NCI-H460 (cell line): ENCODE measurements around the gene CELA1. TPM values are rescaled to one million over a fixed set of nuclear protein-coding genes. Genes with fewer than 3 reads are reported as not detected.

Experiments used
- DNase-seq: peaks from one replicate; pipeline ENCODE4 v3.0.0-alpha.2; 2016; ENCODE audit warnings: low read depth; ENCODE audit errors: extremely low read depth
- polyA plus RNA-seq: library from polyadenylated mRNA; depleted of rRNA; stranded (reverse); fragments of >200 nt; gene quantifications from 2 replicates; pipeline ENCODE4 v1.2.3, GENCODE V29; 2014; cell fraction: nucleus; rRNA removed
- total RNA-seq: library from RNA; depleted of rRNA; stranded (reverse); fragments of >200 nt; shearing (Covaris generic); gene quantifications from 2 replicates; pipeline ENCODE4 v1.2.3, GENCODE V29; 2014; rRNA removed

The CELA1 gene
- not detected in 2 replicates for total RNA-seq
- polyA plus RNA-seq, result not detected in 2 replicates

DNA sequence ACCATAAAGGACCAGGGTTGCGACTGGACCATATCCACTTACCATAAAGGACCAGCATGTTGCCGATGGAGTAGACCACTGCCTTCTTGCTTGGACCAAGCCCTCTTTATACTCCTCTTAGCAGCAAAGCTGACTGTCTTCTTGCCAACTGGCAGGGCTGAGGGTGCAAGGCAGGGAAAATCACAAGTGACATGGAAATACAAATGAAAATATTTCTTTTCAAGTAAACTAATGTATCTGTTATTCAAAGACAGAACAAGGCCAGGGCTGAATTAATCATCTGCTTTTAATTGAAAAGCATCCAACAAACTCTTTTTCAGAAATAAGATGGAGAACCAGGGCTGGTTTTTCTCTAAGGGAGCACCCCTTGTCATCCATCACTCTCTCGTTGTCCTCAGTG is at the start of gene CELA1:
Gene CELA1 (minus strand): TSS at position 99 of the 400 bp plus-strand sequence. CDS start 41 bp downstream, at position 58.
- no peak for DNase-seq

DNA sequence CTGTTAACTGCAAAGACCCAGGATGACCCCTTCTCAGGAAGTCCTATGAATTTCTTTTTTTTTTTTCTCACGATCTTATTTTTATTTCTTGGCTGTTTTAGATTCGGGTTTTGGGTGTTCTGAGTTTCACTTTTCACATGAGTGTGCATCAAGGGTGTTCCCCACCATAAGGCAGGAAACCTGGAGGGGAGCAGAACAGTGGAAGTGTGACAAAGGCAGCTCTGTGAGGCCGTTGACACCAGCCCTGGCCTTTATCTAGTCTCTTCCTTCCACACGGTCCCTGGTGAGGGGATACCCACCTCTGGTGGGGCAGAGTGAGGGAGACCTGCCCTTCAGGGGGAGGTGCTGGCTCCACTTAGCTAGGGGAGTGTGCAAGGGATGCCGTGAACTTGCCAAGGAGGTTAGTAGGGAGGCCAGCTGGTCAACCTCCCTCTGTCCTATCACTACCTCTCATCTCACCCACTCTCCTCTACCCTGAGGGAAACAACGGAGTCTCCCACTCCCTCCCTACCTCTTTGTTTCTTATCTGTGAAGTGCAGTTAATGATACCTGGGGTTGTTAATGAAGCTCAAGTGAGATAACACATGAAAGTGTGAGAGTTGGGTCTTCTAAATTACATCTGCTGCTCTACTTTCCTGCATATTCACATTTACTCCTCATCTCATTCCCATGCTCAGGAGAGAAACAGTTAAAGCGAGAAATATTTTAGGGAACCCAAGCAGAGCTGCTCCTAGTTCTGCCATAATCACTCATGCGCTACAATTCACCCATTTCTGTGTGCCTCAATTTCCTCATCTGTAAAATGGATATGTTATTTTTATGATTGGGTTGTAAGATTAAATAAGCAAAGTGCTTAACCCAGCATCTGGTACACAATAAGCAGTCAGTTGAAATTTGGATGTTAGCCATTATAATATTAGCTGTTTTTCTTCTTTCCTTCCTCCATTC is 49.1 kb upstream of the CELA1 start:
- DNase-seq, result no peak

DNA sequence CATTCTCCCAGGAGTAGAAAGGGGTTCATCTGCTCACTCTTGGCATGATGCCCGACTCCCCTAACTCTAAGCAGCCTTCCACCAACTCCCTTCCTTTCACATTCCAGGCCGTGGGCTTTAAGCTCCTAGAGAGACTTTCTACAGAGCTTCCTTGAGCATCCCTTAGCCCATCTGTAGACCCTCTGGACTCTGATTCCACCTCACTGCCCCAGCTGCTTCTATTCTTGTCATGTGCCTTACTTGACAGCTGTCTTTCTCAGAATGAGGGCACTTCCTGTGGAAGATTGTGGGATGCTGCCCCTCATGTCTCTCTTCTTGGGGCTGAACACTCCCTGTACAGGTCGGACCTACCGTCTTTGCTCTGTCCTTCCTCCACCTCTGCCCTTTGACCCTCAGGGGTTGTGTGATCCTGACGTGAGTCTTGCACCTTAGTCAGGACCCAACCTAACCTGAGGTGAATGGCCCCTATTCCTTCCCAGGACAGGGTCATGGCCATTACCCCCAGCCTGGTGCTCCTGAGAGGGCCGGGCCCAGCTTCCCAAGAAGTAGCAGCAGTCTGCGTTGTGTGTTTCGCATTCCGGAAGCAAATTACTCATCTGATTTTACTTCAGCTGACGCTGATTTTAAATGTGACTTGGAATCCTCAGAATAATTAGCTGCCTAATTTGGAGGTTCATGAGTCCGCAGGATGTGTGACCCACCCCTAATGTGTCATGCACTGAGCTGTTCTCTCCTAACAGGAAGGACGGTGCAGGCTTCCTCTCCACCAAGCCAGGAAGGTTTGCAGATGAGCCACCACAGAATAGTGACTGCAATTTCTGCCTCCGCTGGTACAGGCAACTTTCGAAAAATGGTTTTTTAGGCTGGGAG is 47.4 kb upstream of the CELA1 start:
- DNase-seq, result no peak

DNA sequence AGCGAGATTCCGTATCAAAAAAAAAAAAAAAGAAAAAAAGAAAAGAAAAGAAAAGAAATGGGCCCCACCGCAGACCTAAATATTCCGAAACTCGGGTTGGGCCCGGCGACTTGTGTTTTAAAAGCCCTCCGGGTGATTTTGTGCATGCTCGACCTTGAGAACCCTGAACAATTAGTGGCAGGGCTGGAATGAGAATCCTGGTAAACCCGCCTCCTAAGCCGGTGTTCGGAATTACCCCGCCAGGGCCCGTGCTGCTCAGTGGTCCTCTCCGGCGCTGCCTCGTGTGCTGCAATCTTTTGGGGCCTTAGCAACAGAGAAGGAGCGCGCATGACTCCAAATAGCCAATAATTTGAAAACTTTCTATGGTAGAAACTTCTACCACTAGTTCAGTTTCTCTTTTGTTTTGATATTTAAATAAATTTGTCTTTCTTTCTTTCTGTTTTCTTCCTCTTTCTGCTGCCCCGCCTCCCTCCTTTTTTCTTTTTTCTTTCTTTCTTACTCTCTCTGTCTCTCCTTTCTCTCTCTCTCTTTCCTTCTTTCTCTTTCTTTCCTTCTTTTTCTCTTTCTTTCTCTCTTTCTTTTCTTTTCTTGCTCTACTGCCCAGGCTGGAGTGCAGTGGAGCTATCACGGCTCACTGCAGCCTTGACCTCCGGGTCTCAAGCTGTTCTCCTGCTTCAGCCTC is 46.2 kb upstream of the CELA1 start:
- no peak for DNase-seq

DNA sequence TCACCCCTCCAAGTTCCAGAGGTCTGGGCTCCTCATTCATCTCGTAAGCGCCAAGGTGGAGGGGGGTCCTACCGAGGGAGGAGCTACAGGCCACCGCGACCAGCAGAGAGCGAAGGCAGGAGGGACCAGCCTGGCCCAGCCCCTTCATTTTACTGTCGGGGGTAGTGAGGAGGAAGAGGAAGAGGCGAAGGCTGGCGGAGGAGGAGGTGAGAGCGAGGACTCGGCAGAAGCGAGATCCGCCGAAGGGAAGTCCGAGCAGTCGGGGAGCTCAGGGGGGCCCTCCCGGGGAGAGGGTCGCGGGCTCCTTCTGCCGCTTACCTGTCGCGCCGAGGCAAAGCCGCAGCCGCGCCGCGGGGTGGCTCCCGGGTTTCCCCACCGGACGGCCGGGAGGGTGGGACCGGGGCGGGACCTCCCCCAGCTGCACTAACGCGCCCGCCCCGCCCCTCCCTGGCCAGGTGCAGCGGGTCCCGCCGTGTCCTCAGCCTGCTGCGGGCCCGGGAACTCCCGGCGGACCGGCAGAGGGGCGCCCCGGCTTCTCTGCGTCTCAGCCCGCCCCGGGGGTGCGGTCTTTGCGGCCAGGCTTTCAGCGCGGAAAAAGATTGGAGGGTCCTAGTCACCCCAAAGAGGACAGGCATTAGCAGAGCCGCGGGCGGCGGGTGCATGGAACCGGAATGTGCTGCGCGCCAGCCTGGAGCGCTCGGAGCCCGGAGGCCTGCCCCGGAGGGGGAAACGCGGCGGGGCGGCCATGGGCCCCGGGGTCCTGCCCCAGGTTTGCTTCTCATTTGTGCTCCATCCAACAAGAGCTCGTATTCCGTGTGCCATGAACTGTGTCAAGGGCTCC is 45.0 kb upstream of the CELA1 start, which contains the start of gene GALNT6:
Gene GALNT6 (minus strand): TSS at position 124 of the 841 bp plus-strand sequence. CDS start 11,625 bp downstream, outside the sequence.
- no peak for DNase-seq

DNA sequence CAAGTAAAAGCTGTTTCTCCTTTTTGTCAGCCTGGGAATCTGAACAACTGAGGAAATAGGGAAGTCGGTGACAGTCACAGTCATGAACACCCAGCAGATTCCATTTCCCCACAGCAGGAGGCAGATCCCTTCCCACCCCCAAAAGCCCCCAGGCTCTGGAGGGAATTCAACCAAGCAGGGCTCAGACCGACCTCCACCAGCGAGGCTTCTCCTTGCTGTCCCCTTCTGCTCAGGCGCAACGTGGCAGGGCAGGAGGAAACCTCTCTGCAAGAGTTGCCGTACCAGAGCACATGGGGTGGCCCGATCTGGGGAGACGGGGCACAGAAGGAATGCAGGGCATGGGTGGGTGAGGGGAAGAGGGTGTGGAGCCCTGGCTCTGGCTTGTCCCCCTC is 44.4 kb upstream of the CELA1 start:
- DNase-seq, result no peak

DNA sequence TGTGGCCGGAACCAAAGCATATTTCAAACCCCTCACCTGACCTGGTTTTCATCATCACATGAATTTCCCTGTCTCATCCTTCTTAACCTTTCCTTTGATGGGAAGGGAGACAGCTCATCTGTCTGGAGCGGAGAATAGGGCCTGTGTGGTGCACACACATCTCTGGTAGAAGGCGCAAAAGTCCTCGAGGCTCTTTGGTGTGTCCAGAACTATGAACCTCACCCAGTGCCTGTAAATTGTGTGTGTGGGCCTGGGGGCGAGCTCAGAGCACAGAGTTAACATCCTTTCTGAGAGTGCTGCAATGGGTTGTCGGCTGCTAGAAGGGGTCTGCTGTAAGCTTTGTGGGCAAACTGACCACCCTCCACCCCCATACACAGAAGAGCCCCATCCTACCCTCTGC is 44.0 kb upstream of the CELA1 start:
- no peak for DNase-seq

DNA sequence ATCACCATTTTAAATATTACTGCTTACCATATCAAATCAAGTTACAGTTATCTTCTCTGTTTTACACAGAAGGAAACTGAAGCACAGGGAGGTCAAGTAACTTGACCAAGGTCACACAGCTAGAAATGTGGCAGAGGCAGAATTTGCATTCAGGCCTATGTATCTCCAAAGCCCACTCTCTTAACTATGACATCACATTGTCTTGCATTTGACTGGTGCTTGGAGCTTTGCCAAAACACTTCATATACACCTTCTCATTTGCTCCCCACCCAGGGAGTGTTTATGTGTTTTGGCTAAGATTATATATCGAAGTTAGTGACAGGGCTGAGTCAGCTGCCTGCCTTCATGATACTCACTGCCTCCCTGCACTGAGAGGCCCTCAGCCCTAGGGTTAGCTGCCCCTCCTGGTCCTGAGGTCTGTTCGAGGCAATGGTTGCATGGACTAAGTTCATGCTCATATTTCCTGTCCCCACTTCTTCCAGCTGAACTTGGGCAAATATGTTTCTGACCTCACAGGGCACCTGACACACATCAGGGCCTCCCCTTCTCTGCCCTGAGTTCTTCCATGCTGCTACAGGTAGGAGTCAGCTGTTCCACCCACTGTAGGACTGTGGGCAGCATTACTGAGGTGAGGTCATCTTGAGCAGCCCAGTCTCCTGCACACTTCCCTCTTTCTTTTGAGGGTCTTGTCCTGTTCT is 43.0 kb upstream of the CELA1 start:
- no peak for DNase-seq

DNA sequence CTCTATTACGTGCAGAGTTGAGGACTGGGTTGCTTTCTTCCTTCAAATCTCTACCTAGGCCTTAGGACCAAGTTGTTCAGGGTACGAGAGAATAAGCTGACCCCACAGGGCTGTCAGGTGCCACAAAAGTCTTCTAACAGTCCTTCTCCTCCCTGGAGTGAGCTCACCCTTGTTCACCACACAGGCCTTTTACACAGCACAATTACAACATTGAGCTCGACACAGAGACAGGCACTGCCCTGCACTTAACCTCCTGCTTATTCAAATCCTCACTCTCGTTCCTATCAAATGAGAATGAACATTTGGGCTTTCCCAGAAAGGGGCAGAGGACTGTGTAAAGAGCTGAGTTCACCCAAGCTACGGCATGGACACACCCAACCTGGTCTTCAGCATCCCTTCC is 42.4 kb upstream of the CELA1 start:
- DNase-seq, result no peak

DNA sequence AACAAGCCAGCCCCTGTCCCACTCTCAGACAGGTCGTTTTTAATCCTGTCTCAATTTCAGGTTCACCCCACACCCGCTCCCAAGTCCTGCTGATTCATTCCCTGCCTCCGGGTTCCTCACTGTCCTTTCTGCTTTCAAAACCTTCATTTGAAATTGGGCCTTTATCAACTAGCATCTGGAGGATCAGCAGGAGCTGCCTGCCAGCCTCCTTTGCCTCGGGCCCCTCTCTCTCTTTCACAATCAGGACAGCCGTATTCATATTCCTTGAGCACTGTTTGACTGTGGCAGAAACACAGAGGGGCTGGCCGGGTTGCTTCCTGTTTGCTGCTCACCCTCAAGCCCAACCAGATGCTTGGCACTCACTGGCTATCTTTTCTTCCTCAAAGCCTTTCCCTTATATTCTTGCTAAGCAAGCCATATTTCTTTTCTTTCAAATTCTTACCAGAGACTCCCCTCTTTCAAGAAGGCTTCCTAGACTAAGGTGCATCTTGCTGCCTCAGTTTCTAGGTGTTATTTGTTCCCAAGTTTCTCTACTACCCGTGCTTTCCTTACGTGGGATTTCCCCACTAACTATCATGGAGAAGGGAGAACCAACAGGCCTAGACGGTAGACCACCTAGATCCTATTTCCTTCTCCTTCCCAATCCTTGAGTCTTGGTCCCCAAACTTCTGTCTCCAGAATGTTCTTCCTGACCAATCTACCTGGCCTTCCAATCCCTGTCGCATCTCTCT is 41.8 kb upstream of the CELA1 start:
- DNase-seq, result no peak

DNA sequence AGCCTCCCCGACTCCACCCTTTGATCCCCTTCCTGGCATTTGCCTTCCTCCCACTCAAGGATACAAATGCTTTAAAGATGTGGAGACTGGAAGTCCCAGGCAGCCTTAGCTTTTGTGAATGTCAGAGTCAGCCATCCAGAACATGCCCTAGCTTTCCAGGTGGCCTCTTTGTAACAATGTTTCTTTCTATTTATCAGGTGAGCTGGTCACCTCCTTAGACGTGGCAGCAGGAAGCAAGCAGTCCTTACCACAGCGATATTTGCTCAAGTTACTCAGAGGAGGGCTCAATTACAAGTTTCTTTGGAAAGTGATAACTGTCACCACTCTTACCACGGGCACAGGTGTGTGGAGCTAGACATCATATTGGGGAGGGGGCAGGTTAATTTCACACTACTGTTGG is 39.9 kb upstream of the CELA1 start:
- no peak for DNase-seq

DNA sequence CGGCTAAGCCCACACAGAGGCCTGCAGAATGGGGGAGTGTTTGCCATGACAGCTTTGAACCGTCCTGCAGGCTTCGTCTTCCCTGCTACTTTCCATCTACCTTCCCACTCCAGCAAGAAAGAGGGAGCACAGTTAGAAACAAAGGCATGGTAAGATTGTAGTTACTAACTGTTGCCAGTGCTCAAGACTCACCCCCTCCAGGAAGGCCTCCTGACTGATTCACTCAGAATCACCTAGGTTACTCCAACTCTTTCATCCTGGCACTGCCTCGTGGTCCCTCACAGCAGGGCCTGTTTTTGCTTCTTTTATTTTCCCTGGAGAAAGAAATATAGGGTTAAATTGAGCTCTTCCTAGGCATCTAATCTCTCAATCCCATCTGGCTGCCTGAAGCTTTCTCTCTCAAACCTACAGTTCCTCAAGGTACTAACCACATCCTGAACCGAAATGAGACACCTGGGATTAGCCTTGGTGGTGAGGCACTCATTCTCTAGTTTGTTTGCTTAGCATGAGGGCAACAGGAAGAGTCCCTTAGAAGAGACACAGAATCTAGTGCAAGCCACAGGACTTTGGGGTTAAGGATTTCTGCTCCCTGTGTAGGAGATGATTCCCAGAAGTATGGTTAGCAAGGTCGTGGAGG is 36.9 kb upstream of the CELA1 start:
- DNase-seq, result no peak

DNA sequence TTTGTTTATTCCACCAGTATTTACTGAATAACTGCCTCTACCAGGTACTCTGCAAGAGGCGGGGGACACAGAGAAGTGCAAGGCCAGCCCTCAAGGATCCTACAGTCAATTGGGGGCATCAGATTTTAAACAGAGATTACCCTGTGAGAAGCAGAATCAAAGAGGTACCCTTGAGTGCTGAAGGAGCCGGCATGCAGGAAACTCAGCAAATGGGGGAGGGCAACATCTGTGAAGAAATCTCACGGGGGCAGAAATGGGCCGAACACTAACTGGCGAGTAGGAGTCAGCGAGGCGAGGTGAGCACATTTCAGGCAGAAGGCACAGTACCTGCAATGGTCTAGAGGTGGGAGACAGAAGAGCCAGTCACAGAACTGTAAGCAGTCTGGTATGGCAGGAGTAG is 35.7 kb upstream of the CELA1 start:
- DNase-seq, result no peak

DNA sequence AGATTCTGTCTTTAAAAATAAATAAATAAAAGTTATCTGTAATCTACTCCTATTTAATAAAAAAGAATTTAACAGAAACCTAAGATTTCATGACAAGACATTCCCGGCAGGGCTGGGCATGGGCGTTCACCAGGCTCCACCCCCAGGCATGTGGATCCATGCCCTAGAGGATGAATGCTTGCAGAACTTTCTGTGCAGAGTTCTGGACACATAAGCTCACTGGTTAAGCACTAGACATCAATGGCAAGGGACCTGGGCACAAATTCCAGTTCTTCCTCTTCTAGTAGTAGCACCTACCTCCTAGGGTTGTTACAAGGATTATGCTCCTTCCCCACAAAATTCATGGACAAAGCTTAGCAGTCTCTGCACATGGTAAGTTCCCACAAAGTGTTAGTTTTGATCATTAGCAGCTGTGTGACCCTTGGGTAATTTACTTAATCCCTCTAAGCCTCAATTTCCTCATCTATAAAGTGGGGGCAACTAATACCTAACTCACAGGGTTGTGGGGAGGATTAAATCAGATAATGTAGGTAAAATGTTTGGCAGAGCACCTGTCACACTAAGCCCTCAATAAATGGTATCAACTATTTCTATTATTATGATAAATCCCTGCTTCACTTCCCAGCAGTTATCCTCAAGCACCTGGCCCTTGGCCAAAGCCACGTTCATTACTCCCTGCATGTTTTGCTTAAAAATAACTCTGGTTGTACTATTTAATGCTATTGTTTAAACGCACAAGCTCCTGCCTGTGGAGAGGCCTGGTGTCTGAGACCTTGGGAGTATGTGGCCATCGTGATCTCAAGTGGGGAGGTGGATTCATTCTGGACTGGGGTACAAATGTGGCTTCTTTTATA is 35.0 kb upstream of the CELA1 start:
- DNase-seq, result no peak

DNA sequence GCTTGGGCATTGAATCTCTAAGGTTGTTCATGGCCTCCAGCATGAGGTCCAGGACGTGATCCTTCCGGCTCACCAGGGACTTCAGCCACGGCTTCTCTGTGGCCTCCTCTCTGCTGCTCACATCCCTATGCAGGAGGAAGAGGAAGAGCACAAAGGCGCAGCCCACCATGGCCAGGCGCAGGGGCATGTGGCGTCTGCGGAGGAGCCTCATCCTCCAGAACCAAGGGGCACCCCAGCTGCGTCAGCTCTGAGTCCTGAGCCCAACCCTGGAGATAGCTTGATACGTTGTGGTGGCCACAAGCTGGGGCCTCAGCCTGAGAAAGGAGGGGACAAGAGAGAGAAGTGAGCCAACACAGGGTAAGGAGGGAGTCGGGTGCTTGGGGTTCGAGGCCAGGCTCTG is 33.1 kb upstream of the CELA1 start:
- DNase-seq, result no peak

DNA sequence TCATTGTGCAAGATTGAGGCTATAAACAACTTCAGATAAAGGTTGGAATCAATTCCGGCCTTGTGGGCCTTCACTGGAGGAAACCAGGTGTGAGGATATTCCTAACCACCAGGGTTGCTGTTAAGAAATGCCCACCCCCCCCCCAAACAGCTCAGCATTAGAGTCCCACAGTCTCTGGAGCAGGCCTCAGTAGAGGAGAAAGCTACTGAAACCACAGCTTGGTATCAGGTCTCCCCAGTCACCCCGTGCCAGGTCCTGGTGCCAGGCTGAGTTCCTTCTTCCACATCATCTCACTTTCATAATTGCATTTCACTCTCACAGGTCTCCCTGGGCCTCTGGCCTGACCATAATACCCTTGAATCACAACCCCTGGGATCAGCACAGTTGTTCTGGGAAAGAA is 32.3 kb upstream of the CELA1 start:
- no peak for DNase-seq
